Stimulated activated naive CD8-positive, alpha-beta T cell treated with anti-CD3 and anti-CD28 coated beads, Interleukin-15, Interleukin-2, amounts not matched to agents 100 ng/mL and 50 ng/mL, for 24 hours (primary cell): ENCODE measurements around the gene HIF3A.
A peak's percentile ranks its signal among the peaks of the same experiment; 100 is the strongest.
"Not testable (repeated sequence)": the region's sequence is repeated elsewhere in the genome, so short reads cannot be mapped to it uniquely, and the experiment has no call there.

Experiments
- H3K27ac Mint-ChIP-seq: one replicate; pipeline ENCODE4 v1.8.0; 2021; ENCODE audit warnings: mild to moderate bottlenecking, mixed read lengths
- H3K27me3 Mint-ChIP-seq: one replicate; pipeline ENCODE4 v1.8.0; 2021; ENCODE audit warnings: mixed read lengths
- H3K36me3 Mint-ChIP-seq: one replicate; pipeline ENCODE4 v1.8.0; 2021; ENCODE audit warnings: low read depth, mixed read lengths
- H3K4me1 Mint-ChIP-seq: one replicate; pipeline ENCODE4 v1.8.0; 2021; ENCODE audit warnings: low read depth, mixed read lengths
- H3K4me3 Mint-ChIP-seq: one replicate; pipeline ENCODE4 v1.8.0; 2021; ENCODE audit warnings: mild to moderate bottlenecking, mixed read lengths
- H3K9me3 Mint-ChIP-seq: one replicate; pipeline ENCODE4 v1.8.0; 2021; ENCODE audit warnings: mixed read lengths

Gene HIF3A

DNA sequence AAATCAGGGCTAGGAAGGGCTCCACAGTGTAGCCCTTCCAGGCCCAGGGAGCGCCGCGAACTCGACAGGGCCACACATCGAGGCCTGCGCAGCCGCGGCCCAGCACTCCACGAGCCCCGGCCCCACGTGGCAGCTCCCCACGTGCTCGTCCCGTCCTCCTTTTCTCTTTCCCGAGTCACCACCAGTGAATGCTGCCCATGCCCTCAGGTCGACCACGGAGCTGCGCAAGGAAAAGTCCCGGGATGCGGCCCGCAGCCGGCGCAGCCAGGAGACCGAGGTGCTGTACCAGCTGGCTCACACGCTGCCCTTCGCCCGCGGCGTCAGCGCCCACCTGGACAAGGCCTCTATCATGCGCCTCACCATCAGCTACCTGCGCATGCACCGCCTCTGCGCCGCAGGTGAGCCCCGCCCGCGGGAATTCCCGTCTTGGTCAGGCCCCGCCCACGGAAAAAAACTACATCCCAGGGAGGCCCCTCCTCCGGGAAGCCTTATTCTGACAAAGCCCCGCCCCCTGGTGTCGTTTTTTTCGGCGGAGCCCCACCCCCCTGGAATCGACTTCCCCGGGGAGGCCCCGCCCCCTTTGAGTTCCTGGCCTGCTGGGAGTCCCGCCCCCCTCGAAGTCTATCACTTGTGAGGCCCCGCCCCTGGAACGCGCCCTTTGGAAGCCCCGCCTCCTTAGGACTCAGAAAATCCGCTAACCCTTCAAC lies 7.0 kb downstream of the HIF3A start:
- H3K27me3 Mint-ChIP-seq, result peaks cover 8% of the 10 kb centered on the region
- no peaks in the 10 kb centered on the region for H3K4me1 Mint-ChIP-seq
- H3K9me3 Mint-ChIP-seq, result peaks cover 13% of the 10 kb centered on the region
- no peak overlapping the region for H3K4me3 Mint-ChIP-seq
- H3K36me3 Mint-ChIP-seq, result no peaks in the 10 kb centered on the region
- H3K27ac Mint-ChIP-seq, result no peak overlapping the region

DNA sequence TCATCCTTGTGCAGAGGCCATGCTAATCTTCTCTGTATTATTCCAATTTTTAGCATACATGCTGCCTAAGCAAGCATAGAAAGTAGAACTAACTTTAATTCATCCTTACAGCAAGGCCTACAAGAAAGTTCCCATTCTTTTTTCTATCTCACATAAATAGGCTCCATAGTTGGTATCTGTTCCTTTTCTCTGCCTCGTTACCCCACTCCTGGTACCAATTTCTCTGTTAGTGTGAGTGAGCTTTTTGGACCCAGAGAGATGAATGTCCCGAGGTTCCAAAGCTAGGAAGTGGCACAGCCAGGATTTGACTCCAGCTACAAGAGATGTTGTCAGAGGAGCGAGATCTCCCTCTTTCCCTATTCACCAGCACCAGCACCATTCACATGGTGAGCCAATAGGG lies 9.7 kb downstream of the HIF3A start:
- no peaks in the 10 kb centered on the region for H3K27me3 Mint-ChIP-seq
- no peak overlapping the region for H3K4me3 Mint-ChIP-seq
- H3K36me3 Mint-ChIP-seq, result no peaks in the 10 kb centered on the region
- no peaks in the 10 kb centered on the region for H3K4me1 Mint-ChIP-seq
- H3K27ac Mint-ChIP-seq, result no peak overlapping the region
- H3K9me3 Mint-ChIP-seq, result peaks cover 13% of the 10 kb centered on the region

DNA sequence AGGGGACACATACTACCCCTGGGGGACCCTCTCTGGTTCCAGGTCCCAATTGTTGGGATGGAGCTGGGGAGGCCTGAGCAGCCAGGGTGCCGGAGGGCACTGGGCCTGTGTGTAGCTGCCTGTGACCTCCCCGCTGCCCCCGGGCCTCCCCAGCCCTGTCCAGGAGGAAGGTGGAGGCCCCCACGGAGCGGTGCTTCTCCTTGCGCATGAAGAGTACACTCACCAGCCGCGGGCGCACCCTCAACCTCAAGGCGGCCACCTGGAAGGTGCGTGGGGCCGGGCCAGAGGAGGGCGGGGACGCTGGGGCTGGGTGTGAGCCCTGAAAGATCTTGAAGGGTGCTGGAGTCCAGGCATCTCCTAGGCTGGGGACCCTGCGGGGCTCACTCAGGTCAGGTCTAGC lies 11.7 kb downstream of the HIF3A start:
- Mint-ChIP-seq H3K4me3 (no peak overlapping the region), H3K27me3 (no peaks in the 10 kb centered on the region), H3K27ac (no peak overlapping the region), H3K4me1 (no peaks in the 10 kb centered on the region), H3K9me3 (peaks cover 13% of the 10 kb centered on the region), H3K36me3 (no peaks in the 10 kb centered on the region)

DNA sequence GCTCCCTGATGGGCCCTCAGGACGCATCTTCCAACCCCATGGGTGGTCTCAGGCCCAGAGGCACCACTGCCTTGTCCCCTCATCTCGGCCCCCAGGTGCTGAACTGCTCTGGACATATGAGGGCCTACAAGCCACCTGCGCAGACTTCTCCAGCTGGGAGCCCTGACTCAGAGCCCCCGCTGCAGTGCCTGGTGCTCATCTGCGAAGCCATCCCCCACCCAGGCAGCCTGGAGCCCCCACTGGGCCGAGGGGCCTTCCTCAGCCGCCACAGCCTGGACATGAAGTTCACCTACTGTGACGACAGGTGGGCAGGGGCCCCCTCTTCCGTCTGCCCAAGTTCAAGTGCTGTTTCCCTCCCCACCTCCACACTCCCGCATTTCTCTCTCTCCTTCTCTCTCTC lies 12.2 kb downstream of the HIF3A start:
- Mint-ChIP-seq H3K27me3 (no peaks in the 10 kb centered on the region), H3K9me3 (peaks cover 13% of the 10 kb centered on the region), H3K4me1 (no peaks in the 10 kb centered on the region), H3K27ac (no peak overlapping the region), H3K4me3 (no peak overlapping the region), H3K36me3 (no peaks in the 10 kb centered on the region)

DNA sequence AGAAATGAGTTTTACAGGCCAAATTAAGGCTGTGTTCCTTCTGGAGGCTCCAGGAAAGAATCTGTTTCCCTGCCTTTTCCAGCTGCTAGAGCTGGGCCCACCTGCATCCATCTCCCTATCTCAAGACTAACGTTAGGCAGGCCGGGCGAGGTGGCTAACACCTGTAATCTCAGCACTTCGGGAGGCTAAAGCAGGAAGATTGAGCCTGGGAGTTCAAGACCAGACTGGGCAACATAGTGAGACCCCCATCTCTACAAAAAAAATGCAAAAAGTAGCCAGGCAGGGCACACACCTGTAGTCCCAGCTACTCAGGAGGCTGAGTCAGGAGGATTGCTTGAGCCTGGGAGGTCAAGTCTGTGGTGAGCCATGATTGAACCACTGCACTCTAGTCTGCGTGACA lies 14.6 kb downstream of the HIF3A start:
- no peaks in the 10 kb centered on the region for H3K4me1 Mint-ChIP-seq
- peaks cover 7% of the 10 kb centered on the region for H3K9me3 Mint-ChIP-seq
- H3K27me3 Mint-ChIP-seq, result no peaks in the 10 kb centered on the region
- no peak overlapping the region for H3K4me3 Mint-ChIP-seq
- no peaks in the 10 kb centered on the region for H3K36me3 Mint-ChIP-seq
- H3K27ac Mint-ChIP-seq, result no peak overlapping the region

DNA sequence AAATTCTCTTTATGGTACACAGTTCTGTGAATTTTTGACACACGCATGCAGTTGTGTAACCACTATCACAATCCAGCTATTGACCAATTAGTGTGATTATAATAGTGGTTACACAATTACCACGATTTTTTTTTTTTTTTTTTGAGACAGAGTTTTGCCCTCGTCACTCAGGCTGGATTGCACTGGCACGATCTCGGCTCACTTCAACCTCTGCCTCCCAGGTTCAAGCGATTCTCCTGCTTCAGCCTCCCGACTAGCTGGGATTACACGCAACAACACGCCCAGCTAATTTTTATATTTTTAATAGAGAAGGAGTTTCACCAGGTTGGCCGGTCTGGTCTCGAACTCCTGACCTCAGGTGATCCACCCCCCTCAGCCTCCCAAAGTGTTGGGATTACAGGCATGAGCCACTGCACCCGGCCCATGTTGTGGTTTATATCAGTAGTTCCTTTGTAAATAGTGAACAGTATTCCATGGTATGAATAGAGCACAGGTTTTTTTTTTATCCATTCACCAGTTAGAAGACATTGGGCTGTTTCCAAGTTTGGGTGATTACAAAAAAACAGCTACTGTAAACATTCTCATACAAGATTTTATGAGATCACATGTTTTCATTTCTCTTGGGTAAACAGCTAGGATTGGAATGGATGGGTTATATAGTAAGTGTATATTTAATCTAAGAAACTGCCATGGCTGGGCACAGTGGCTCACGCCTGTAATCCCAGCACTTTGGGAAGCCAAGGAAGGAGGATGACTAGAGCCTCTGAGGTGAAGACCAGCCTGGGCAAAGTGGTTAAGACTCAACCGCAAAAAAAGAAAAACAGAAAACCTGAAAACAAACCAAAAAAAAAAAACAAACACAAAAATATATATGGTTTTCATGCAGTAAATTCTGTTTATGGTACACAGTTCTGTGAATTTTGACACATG lies 17.0 kb downstream of the HIF3A start:
- H3K27ac Mint-ChIP-seq, H3K27me3 Mint-ChIP-seq, H3K9me3 Mint-ChIP-seq, H3K4me1 Mint-ChIP-seq, H3K36me3 Mint-ChIP-seq, H3K4me3 Mint-ChIP-seq: not testable (repeated sequence)

DNA sequence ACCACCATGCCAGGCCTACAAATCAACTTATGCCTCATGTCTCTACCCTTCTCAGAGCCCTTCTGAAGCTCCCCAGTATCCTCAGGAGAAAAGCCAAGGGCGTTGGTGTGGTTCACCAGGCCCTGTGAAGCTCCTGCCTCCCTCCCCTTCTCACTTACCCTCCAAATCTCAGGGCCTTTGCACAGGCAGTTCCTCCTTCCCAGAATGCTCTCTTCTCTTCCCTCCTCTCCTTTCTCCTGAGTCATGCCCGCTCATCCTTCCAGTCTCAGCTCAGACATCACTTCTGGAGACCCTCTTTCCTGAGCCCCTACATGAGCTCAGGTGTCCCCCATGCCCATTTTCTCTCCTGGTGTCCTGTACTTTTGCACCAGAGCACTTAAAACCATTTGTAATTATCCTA lies 20.5 kb downstream of the HIF3A start:
- Mint-ChIP-seq H3K27ac (peak overlapping the region; percentile 32), H3K4me3 (no peak overlapping the region), H3K36me3 (no peaks in the 10 kb centered on the region), H3K27me3 (no peaks in the 10 kb centered on the region), H3K9me3 (no peaks in the 10 kb centered on the region), H3K4me1 (no peaks in the 10 kb centered on the region)

DNA sequence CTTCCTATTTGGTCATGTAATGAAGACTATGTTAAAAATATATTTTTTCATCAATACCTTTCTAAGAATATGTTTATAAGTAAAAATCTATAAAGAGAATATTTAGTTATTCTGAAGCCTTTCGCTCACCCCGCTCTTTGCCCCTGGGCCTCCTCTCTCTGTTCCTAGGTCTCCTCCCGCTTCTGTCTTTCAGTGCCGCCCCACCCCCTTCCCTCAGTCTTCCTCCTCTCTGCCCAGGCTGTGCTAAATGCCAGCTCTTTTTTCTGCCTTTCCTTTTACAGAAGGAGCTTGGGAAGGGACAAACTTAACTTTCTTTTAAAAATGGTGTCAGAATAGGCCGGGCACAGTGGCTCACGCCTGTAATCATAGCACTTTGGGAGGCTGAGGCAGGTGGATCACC lies 22.8 kb downstream of the HIF3A start:
- H3K4me1 Mint-ChIP-seq, result no peaks in the 10 kb centered on the region
- H3K27ac Mint-ChIP-seq, result no peak overlapping the region
- no peaks in the 10 kb centered on the region for H3K36me3 Mint-ChIP-seq
- no peaks in the 10 kb centered on the region for H3K27me3 Mint-ChIP-seq
- no peak overlapping the region for H3K4me3 Mint-ChIP-seq
- no peaks in the 10 kb centered on the region for H3K9me3 Mint-ChIP-seq

DNA sequence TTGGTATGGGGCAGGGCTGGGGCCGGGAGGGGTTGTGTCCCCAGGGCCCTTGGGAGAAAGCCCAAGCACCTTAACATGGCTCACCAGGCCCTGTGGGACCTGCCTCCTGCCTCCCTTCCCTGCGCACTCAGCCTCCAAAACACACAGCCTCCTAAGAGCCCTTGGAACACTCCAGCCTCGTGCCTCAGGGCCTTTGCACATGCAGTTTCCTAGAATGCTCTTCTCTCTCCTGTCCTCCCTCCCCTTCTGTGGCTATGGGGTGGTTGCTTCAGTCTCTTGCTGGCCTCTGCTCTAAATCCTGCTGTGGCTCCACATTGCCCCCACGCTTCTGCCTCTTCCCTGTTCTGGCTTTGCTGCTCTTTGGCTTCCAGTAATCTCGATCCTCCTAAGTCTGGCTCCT lies 23.7 kb downstream of the HIF3A start:
- H3K36me3 Mint-ChIP-seq, result no peaks in the 10 kb centered on the region
- H3K4me3 Mint-ChIP-seq, result no peak overlapping the region
- no peaks in the 10 kb centered on the region for H3K27me3 Mint-ChIP-seq
- no peaks in the 10 kb centered on the region for H3K4me1 Mint-ChIP-seq
- no peak overlapping the region for H3K27ac Mint-ChIP-seq
- H3K9me3 Mint-ChIP-seq, result no peaks in the 10 kb centered on the region

DNA sequence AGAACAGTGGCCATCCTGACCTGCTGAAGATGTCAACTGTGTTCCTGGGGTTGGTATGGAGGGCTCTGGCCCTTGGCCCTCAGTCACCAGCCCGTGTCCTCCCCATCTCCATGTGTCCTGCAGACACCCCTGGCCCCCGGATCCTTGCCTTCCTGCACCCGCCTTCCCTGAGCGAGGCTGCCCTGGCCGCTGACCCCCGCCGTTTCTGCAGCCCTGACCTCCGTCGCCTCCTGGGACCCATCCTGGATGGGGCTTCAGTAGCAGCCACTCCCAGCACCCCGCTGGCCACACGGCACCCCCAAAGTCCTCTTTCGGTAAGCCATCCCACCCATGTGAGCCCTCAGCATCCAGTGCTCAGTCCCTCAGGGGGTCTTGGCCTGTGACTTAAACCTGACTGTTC lies 24.8 kb downstream of the HIF3A start:
- Mint-ChIP-seq H3K4me1 (no peaks in the 10 kb centered on the region), H3K9me3 (no peaks in the 10 kb centered on the region), H3K4me3 (no peak overlapping the region), H3K27ac (no peak overlapping the region), H3K27me3 (no peaks in the 10 kb centered on the region), H3K36me3 (no peaks in the 10 kb centered on the region)

DNA sequence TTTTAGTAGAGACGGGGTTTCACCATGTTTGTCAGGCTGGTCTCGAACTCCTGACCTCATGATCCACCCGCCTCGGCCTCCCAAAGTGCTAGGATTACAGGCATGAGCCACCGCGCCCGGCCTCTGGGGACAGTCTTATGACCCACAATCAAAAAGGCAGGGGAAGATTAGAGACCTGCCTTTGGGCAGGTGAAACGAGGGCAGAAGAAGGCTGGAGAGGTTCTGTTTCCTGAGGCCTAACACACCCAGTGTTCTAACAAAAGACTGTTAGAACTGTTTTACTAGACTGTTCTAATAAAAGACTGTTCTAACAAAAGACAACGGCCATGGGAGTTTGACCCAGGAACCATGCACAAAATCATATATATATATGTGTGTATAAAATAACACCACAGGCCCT lies 26.4 kb downstream of the HIF3A start:
- H3K4me3 Mint-ChIP-seq, H3K27ac Mint-ChIP-seq, H3K9me3 Mint-ChIP-seq, H3K36me3 Mint-ChIP-seq, H3K4me1 Mint-ChIP-seq, H3K27me3 Mint-ChIP-seq: not testable (repeated sequence)

DNA sequence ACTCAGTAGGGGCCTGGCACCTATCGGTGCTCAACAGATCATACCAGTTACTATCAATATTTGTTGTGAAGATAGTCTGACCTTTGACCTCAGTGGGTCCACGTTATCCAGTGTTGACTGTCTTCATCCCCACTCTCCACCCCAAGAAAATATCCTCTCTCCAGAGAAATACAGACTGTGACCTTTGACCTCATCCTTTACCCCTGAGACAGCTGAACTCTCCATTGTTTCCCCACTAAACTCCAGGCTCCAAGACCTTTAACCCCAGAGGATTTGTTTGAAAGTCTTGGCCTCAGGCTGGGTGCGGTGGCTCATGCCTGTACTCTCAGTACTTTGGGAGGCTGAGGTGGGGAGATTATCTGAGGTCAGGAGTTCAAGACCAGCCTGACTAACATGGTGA lies 27.4 kb downstream of the HIF3A start:
- Mint-ChIP-seq H3K9me3 (peaks cover 11% of the 10 kb centered on the region), H3K27ac (no peak overlapping the region), H3K36me3 (no peaks in the 10 kb centered on the region), H3K4me1 (no peaks in the 10 kb centered on the region), H3K4me3 (no peak overlapping the region), H3K27me3 (no peaks in the 10 kb centered on the region)

DNA sequence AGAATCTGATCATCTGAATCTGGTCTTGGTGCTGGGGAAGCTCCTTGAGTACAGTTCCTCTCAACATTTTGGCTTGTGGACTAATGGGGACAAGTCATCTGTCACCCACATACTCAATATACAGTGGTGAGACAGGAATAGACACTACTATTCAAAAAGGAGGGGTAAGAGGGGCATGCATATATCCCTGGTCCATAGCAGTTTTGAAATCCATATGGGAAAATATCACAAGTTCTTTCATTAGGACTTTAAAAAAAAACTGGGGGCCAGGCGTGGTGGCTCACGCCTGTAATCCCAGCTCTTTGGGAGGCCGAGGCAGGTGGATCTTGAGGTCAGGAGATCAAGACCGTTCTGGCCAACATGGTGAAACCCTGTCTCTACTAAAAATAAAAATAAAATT lies 29.8 kb downstream of the HIF3A start:
- Mint-ChIP-seq H3K4me1 (no peaks in the 10 kb centered on the region), H3K36me3 (no peaks in the 10 kb centered on the region), H3K27ac (no peak overlapping the region), H3K9me3 (peaks cover 21% of the 10 kb centered on the region), H3K27me3 (peaks cover 4% of the 10 kb centered on the region), H3K4me3 (no peak overlapping the region)

DNA sequence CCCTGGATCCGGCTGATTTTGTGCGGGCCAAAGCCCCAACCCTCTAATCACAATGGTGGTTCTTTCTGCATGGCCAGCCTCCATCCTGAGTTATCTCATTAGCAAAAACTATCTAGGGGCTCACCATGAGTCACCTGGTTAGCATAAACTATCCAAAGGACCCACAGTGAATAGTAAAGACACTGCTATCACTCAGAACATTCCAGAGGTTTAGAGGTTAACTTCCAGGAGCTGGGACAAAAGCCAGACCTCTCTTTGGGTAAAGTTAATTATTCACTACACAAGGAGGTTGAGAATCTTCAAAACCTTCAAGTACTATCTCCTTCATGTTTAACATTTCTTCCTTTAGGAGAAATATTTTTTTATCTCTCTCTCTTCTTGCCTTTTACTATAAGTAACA lies 31.2 kb downstream of the HIF3A start:
- no peak overlapping the region for H3K27ac Mint-ChIP-seq
- H3K4me3 Mint-ChIP-seq, result no peak overlapping the region
- H3K4me1 Mint-ChIP-seq, result no peaks in the 10 kb centered on the region
- peaks cover 4% of the 10 kb centered on the region for H3K27me3 Mint-ChIP-seq
- peaks cover 21% of the 10 kb centered on the region for H3K9me3 Mint-ChIP-seq
- no peaks in the 10 kb centered on the region for H3K36me3 Mint-ChIP-seq

DNA sequence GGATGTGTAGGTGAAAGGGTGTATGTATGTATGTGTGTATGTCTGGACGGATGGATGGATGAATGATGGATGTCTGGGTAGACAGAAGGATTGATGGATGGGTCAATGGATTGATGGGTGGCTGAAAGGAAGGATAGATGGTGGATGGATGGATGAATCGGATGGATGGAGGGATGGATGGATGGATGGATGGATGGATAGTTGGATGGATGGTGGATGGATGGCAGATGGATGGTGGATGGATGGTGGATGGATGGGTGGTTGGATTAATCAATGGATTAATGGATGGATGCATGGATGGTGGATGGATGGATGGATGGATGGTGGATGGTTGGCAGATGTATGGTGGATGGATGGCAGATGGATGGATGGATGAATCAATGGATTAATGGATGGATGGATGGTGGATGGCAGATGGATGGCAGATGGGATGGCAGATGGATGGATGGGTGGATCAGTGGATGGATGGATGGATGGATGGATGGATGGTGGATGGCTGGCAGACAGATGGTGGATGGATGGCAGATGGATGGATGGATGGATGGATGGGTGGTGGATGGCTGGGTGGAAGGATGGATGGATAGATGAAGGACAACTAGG lies 33.6 kb downstream of the HIF3A start:
- Mint-ChIP-seq H3K4me3 (no peak overlapping the region), H3K9me3 (peaks cover 21% of the 10 kb centered on the region), H3K36me3 (no peaks in the 10 kb centered on the region), H3K27ac (peak overlapping the region; percentile 3), H3K4me1 (no peaks in the 10 kb centered on the region), H3K27me3 (peaks cover 4% of the 10 kb centered on the region)
